Mesothelial cell of epicardium (in vitro differentiated cells): ENCODE results near the gene ENG. TPM values are rescaled to one million over a fixed set of nuclear protein-coding genes. Genes with fewer than 3 reads are reported as not detected.
"Not testable (repeated sequence)": the region's sequence is repeated elsewhere in the genome, so short reads cannot be mapped to it uniquely, and the experiment has no call there.

Experiments used
- DNase-seq, 2 experiments: peaks; one replicate each; pipeline ENCODE4 v3.0.0; 2021; ENCODE audit warnings: low spot score in 2 of 2; ENCODE audit not compliant: unreplicated experiment in 2 of 2
- H3K27ac Mint-ChIP-seq: 2 replicates; pipeline ENCODE4 v1.8.0; 2021; ENCODE audit warnings: mixed read lengths
- H3K27me3 Mint-ChIP-seq: 2 replicates; pipeline ENCODE4 v1.8.0; 2021; ENCODE audit warnings: low read depth, mixed read lengths
- H3K36me3 Mint-ChIP-seq: 2 replicates; pipeline ENCODE4 v1.8.0; 2021; ENCODE audit warnings: mixed read lengths
- H3K4me1 Mint-ChIP-seq: 2 replicates; pipeline ENCODE4 v1.8.0; 2021; ENCODE audit warnings: mixed read lengths
- H3K4me3 Mint-ChIP-seq: 2 replicates; pipeline ENCODE4 v1.8.0; 2021; ENCODE audit warnings: mild to moderate bottlenecking, moderate library complexity, mixed read lengths
- H3K9me3 Mint-ChIP-seq: 2 replicates; pipeline ENCODE4 v1.8.0; 2021; ENCODE audit warnings: mixed read lengths
- total RNA-seq: library from RNA; stranded (reverse); gene quantifications from 3 replicates; pipeline ENCODE4 v1.2.1, GENCODE V29; 2021
- TF ChIP-seq, protein P1 (sequence below): fragments of 200-600 bp; sonication (generic); IDR thresholded peaks from one replicate; pipeline ENCODE4 v1.5.0; 2021; ENCODE audit warnings: antibody characterized with exemption; ENCODE audit not compliant: unreplicated experiment

ENG gene
- total RNA-seq, 1 donor from 2014 or later, result 8.5 TPM

DNA sequence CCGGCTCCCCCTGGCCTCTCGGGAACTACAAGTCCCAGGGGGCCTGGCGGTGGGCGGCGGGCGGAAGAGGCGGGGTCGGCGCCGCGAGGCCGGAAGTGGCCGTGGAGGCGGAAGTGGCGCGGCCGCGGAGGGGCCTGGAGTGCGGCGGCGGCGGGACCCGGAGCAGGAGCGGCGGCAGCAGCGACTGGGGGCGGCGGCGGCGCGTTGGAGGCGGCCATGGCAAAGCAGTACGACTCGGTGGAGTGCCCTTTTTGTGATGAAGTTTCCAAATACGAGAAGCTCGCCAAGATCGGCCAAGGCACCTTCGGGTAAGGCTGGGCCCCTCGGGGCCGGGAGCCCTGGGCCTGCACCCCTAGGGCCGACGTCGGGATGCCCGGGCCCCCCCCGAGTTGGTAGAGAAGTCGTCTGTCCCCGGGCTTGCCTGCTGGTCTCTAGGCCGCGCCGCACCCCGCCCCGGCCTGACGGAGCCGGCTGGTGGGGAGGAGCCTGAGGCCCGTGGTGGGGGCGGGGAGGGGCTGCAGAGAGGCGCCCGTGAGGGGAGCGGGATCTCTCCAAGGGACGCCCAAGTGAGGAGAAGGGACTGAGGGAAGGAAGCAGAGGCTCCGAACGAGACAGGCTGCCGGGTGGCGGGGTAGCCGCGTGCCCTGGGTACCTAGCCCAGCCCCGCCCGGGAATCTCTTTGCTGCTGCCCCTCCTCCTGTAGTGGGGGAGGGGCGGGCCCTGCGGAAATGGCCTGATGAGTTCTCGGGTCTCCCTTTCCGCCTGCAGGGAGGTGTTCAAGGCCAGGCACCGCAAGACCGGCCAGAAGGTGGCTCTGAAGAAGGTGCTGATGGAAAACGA, 68.3 kb downstream of the ENG start, which contains the start of gene CDK9:
Gene CDK9 (plus strand): TSS at position 102 of the 840 bp plus-strand sequence. CDS start 115 bp downstream, at position 217.
- Mint-ChIP-seq H3K27ac (peak within 1 kb of the TSS; percentile 93), H3K9me3 (no peaks in the 10 kb centered on the region), H3K36me3 (peaks cover 25% of the 10 kb centered on the region), H3K4me1 (peaks cover 13% of the 10 kb centered on the region), H3K27me3 (no peaks in the 10 kb centered on the region), H3K4me3 (peak within 1 kb of the TSS; percentile 94)
- TF ChIP-seq, protein P1, sequence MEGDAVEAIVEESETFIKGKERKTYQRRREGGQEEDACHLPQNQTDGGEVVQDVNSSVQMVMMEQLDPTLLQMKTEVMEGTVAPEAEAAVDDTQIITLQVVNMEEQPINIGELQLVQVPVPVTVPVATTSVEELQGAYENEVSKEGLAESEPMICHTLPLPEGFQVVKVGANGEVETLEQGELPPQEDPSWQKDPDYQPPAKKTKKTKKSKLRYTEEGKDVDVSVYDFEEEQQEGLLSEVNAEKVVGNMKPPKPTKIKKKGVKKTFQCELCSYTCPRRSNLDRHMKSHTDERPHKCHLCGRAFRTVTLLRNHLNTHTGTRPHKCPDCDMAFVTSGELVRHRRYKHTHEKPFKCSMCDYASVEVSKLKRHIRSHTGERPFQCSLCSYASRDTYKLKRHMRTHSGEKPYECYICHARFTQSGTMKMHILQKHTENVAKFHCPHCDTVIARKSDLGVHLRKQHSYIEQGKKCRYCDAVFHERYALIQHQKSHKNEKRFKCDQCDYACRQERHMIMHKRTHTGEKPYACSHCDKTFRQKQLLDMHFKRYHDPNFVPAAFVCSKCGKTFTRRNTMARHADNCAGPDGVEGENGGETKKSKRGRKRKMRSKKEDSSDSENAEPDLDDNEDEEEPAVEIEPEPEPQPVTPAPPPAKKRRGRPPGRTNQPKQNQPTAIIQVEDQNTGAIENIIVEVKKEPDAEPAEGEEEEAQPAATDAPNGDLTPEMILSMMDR, result no peak
- DNase-seq, result peak; percentile 87 to 95

GRCh38 chr9:127785023-127785932, 69.2 kb downstream of the ENG start:
- Mint-ChIP-seq H3K4me3 (peak overlapping the region; percentile 94), H3K9me3 (no peaks in the 10 kb centered on the region), H3K27me3 (no peaks in the 10 kb centered on the region), H3K36me3 (peaks cover 19% of the 10 kb centered on the region), H3K4me1 (peaks cover 13% of the 10 kb centered on the region), H3K27ac (peak overlapping the region; percentile 77)
- peak; percentile 88 to 92 for DNase-seq
- TF ChIP-seq, protein P1, result peak; percentile 99

DNA sequence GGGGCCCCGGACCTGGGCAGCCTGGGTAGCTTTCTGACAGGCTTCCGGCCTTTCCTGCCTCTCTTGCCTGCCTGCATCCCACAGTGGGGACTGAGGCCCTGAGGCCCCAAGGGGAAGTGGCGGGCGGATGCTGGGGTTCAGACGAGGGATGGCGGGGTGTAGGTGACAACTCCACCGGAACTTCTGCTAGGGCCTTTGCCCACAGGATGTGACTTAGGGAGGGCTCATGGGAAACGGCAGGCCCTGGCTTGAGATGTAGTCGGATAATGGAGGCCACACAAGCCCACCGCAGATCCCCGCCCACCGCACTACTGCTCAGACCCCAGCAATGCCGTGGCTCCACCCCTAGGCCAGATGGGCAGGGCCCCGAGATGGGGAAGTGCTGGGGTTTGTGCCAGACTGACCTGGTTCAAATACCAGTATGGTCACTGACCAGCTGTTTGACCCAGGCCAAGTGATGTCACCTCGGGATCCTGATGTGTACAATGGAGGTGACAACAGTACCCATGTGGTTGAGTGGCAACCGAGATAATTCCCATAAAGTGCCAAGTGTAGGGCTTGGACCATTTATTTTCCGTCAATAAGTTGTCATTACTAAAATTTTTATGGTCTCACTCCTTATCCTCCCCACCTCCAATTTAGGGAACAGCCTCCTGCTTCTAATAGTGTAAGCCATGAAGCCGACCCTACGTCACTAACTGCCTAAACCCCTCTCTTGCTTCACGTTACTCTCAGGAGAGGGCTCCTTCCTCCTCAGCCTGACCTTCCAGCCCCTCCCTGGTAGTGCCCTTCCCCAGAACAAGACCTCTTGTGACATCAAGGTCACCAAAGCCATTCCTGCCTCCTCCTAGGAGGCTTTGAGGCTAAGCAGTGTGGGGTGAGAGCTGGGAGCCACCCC, 71.1 kb downstream of the ENG start:
- H3K36me3 Mint-ChIP-seq, result peaks cover 5% of the 10 kb centered on the region
- TF ChIP-seq, protein P1, result no peak
- no peak overlapping the region for H3K4me3 Mint-ChIP-seq
- no peak for DNase-seq
- peak overlapping the region; percentile 13 for H3K27ac Mint-ChIP-seq
- H3K27me3 Mint-ChIP-seq, result no peaks in the 10 kb centered on the region
- H3K4me1 Mint-ChIP-seq, result peaks cover 13% of the 10 kb centered on the region
- H3K9me3 Mint-ChIP-seq, result no peaks in the 10 kb centered on the region

DNA sequence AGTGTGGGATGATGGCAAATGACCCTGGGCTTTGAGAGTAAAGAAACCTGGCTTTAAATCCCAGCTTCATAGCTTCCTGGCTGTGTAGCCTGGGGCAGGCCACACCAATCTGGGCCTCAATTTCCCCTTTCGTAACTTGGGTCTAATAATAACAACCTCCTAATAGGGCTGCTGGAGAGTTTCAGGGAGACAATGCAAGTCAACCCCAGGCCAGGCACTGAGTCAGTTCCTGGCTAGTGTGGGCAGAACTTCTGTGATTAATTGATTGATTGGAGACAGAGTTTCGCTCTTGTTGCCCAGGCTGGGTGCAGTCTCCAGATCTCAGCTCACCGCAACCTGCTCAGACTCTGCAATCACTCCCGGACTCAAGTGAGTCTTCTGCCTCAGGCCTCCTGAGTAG, 72.7 kb downstream of the ENG start:
- DNase-seq, result no peak
- H3K9me3 Mint-ChIP-seq, result no peaks in the 10 kb centered on the region
- peaks cover 5% of the 10 kb centered on the region for H3K4me1 Mint-ChIP-seq
- no peak overlapping the region for H3K27ac Mint-ChIP-seq
- no peaks in the 10 kb centered on the region for H3K36me3 Mint-ChIP-seq
- TF ChIP-seq, protein P1, result no peak
- H3K4me3 Mint-ChIP-seq, result no peak overlapping the region
- no peaks in the 10 kb centered on the region for H3K27me3 Mint-ChIP-seq

DNA sequence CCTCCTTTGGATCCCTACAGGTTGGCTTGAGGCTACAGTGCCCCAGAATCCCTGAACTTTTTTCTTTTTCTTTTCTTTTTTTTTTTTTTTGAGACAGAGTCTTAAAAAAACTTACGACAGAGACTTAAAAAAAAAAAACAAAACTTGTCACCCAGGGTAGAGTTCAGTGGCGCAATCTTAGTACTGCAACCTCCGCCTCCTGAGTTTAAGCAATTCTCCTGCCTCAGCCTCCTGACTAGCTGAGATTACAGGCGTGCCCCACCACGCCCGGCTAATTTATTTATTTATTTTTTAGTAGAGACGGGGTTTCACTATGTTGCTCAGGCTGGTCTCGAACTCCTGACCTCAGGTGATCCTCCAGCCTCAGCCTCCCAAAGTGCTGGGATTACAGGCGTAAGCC, 73.5 kb downstream of the ENG start:
- H3K27ac Mint-ChIP-seq, H3K27me3 Mint-ChIP-seq: not testable (repeated sequence)

More for the DNA sequence above, 73.5 kb downstream of the ENG start:
- H3K36me3 Mint-ChIP-seq, DNase-seq, H3K9me3 Mint-ChIP-seq, H3K4me3 Mint-ChIP-seq, H3K4me1 Mint-ChIP-seq: not testable (repeated sequence)
